CD4-positive, alpha-beta T cell (primary cell): ENCODE results near the gene KIF4B. TPM values are rescaled to one million over a fixed set of nuclear protein-coding genes. Genes with fewer than 3 reads are reported as not detected.
"Not testable (repeated sequence)": the region's sequence is repeated elsewhere in the genome, so short reads cannot be mapped to it uniquely, and the experiment has no call there.

Source experiments
- ATAC-seq: fragments of 200-7000 bp; cut with Tn5 transposase; one replicate; pipeline ENCODE4 v1.10.0; 2022; ENCODE audit warnings: mild to moderate bottlenecking; ENCODE audit not compliant: poor library complexity
- CTCF ChIA-PET: fragments of 350-600 bp; sonication (Branson Sonifier 250); formaldehyde crosslinking; loops from one replicate; lab custom pipeline; 2021; ENCODE audit warnings: antibody characterized with exemption, inconsistent platforms; lab: Charles Lee
- POLR2A ChIA-PET: fragments of 350-600 bp; sonication (Branson Sonifier 250); formaldehyde crosslinking; loops from one replicate; lab custom pipeline; 2021; ENCODE audit warnings: antibody characterized with exemption, inconsistent platforms; lab: Charles Lee
- DNase-seq, 14 experiments: peaks; one replicate each; pipeline ENCODE4 v3.0.0-alpha.2; 2013 to 2020; ENCODE audit warnings: mixed read lengths in 2 of 14
- H3K27ac ChIP-seq, 2 donors: one replicate each; pipeline versions ENCODE4 v1.5.1 to v1.7.0; 2013; ENCODE audit warnings: low read length in 2 of 2, low read depth in 1 of 2, mild to moderate bottlenecking in 1 of 2
- H3K27me3 ChIP-seq, 2 experiments: 1 replicate in 1 of 2; 2 replicates in 1 of 2; pipeline versions ENCODE4 v1.6.1 to v1.7.0; 2013; ENCODE audit warnings: low read length in 2 of 2, control low read depth in 1 of 2, mild to moderate bottlenecking in 1 of 2, moderate library complexity in 1 of 2; ENCODE audit not compliant: insufficient read depth in 2 of 2, control insufficient read depth in 1 of 2
- H3K36me3 ChIP-seq: one replicate; pipeline ENCODE4 v1.6.1; 2013; ENCODE audit warnings: low read length, control low read depth; ENCODE audit not compliant: insufficient read depth
- H3K4me1 ChIP-seq: one replicate; pipeline ENCODE4 v1.6.1; 2013; ENCODE audit warnings: low read length, control low read depth; ENCODE audit not compliant: insufficient read depth
- H3K4me3 ChIP-seq: one replicate; pipeline ENCODE4 v1.5.1; 2013; ENCODE audit warnings: mild to moderate bottlenecking, low read length, moderate library complexity
- H3K9me3 ChIP-seq, 2 experiments: 1 replicate in 1 of 2; 2 replicates in 1 of 2; pipeline versions ENCODE4 v1.6.1 to v1.7.0; 2013; ENCODE audit warnings: low read length in 2 of 2, mild to moderate bottlenecking in 2 of 2, control low read depth in 1 of 2, moderate library complexity in 1 of 2; ENCODE audit not compliant: control insufficient read depth in 1 of 2, insufficient read depth in 1 of 2
- H3K27ac Mint-ChIP-seq: one replicate; pipeline ENCODE4 v1.8.0; 2020; ENCODE audit warnings: mixed read lengths
- H3K27me3 Mint-ChIP-seq: one replicate; pipeline ENCODE4 v1.8.0; 2021; ENCODE audit warnings: mixed read lengths
- H3K36me3 Mint-ChIP-seq: one replicate; pipeline ENCODE4 v1.8.0; 2021; ENCODE audit warnings: low read depth, mixed read lengths
- H3K4me1 Mint-ChIP-seq: one replicate; pipeline ENCODE4 v1.8.0; 2021; ENCODE audit warnings: low read depth, mixed read lengths
- H3K4me3 Mint-ChIP-seq: one replicate; pipeline ENCODE4 v1.8.0; 2020; ENCODE audit warnings: mild to moderate bottlenecking, mixed read lengths
- H3K9me3 Mint-ChIP-seq: one replicate; pipeline ENCODE4 v1.8.0; 2020; ENCODE audit warnings: mixed read lengths
- CTCF ChIP-seq: fragments of 200-600 bp; IDR thresholded peaks from one replicate; pipeline ENCODE4 v1.8.0; 2022; ENCODE audit warnings: antibody characterized with exemption, mild to moderate bottlenecking
- intact Hi-C, 2 experiments: fragments of 100-400 bp; cut with DNase I in 1 of 2; cut with micrococcal nuclease in 1 of 2; formaldehyde crosslinking; loops; one replicate each; pipeline versions ENCODE4 v1.15.1 to v1.9.0; 2023 to 2025; cut with DNase I, micrococcal nuclease
- total RNA-seq, 174 experiments: library from RNA in 2 of 174; stranded (reverse) in 2 of 174; gene quantifications; one replicate each; pipeline ENCODE4 v1.2.3 and lab custom pipeline; 2021 to 2026

KIF4B gene
- total RNA-seq, 2 experiments from 2014 or later = not detected

DNA sequence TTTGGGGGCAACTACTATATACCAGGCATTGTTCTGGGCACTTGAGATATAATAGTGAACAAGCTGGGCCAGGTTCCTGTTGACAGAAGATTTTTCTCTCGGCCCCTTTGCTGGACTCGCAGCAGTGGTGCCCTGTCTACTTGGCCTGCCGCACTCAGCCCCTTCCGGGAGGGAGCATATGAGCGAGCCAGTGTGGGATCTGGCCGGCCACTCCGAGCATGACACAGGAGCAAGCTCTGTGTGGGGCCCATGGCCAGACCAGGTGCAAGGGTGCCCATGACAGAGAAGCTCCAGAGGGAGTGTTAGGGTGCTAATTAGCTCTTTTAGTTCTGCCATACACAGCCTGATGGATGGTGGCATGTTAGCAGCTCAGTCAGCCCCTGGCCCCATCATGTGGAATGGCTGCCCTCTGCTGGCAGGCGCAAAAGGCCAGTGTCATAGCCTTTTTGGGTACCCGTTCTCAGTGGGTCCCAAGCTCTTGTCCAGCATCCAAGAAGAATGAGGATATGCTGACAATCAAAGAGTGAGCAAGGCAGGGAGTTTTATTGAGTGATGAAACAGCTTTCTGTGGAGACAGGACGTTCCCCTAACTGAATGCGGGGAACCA, 9.3 kb upstream of the KIF4B start:
- no peaks in the 10 kb centered on the region for H3K36me3 Mint-ChIP-seq
- H3K27ac Mint-ChIP-seq = no peak overlapping the region
- H3K9me3 Mint-ChIP-seq = no peaks in the 10 kb centered on the region
- H3K4me3 Mint-ChIP-seq = no peak overlapping the region
- H3K27me3 Mint-ChIP-seq = peaks cover 48% of the 10 kb centered on the region
- POLR2A ChIA-PET = no interaction called here
- no peaks in the 10 kb centered on the region for H3K4me1 Mint-ChIP-seq
- no peak for TF ChIP-seq CTCF
- H3K36me3 ChIP-seq = no peaks in the 10 kb centered on the region
- peaks cover 0 to 8% of the 10 kb centered on the region in 2 experiments for H3K27me3 ChIP-seq
- no peak overlapping the region for H3K4me3 ChIP-seq
- H3K9me3 ChIP-seq = peaks cover 0 to 3% of the 10 kb centered on the region in 2 experiments
- no peaks in the 10 kb centered on the region for H3K4me1 ChIP-seq
- intact Hi-C loops = loop anchor here in 1 of 2 experiments (5.0 kb wide), 1 partner anchor 357 kb away; no protein-coding TSS in a partner anchor
- ATAC-seq (no peak), DNase-seq (peak in 4 of 14 experiments; percentile 2 to 20 (median 16))
- no peak overlapping the region for H3K27ac ChIP-seq
- CTCF ChIA-PET = no interaction called here

DNA sequence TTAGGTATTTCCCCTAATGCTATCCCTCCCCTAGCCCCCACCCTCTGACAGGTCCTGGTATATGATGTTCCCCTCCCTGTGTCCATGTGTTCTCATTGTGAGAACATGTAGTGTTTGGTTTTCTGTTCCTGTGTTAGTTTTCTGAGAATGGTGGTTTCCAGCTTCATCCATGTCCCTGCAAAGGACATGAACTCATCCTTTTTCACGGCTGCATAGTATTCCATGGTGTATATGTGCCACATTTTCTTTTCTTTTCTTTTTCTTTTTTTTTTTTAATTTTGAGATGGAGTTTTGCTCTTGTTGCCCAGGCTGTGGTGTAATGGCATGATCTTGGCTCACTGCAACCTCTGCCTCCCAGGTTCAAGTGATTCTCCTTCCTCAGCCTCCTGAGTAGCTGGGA, 7.3 kb upstream of the KIF4B start:
- H3K4me1 ChIP-seq, H3K4me3 ChIP-seq, H3K4me1 Mint-ChIP-seq, DNase-seq, H3K4me3 Mint-ChIP-seq, ATAC-seq, H3K27ac ChIP-seq, CTCF ChIA-PET, H3K36me3 Mint-ChIP-seq, H3K27me3 ChIP-seq, H3K27ac Mint-ChIP-seq, H3K9me3 Mint-ChIP-seq, intact Hi-C loops, POLR2A ChIA-PET, H3K36me3 ChIP-seq, H3K9me3 ChIP-seq: not testable (repeated sequence)
- H3K27me3 Mint-ChIP-seq = peaks cover 39% of the 10 kb centered on the region

- Mint-ChIP-seq H3K4me3 (no peak overlapping the region), H3K4me1 (no peaks in the 10 kb centered on the region), H3K27ac (no peak overlapping the region), H3K36me3 (no peaks in the 10 kb centered on the region), H3K9me3 (no peaks in the 10 kb centered on the region), H3K27me3 (peaks cover 42% of the 10 kb centered on the region)
- ATAC-seq (no peak), DNase-seq (no peak)
- H3K36me3 ChIP-seq = no peaks in the 10 kb centered on the region
- H3K27ac ChIP-seq = no peak overlapping the region
- peaks cover 0 to 8% of the 10 kb centered on the region in 2 experiments for H3K27me3 ChIP-seq
- no peaks in the 10 kb centered on the region for H3K4me1 ChIP-seq
- no peak overlapping the region for H3K4me3 ChIP-seq
- intact Hi-C loops = no loop called here
- CTCF ChIA-PET = no interaction called here
- H3K9me3 ChIP-seq = peaks cover 0 to 7% of the 10 kb centered on the region in 2 experiments
- POLR2A ChIA-PET = no interaction called here
- TF ChIP-seq CTCF = no peak
Measured at GRCh38 chr5:155008669-155009068, 4.9 kb upstream of the KIF4B start.

GRCh38 chr5:155010881-155011280, 2.7 kb upstream of the KIF4B start:
- Mint-ChIP-seq H3K36me3 (no peaks in the 10 kb centered on the region), H3K9me3 (no peaks in the 10 kb centered on the region), H3K27ac (no peak overlapping the region), H3K4me3 (no peak overlapping the region), H3K4me1 (no peaks in the 10 kb centered on the region), H3K27me3 (peaks cover 32% of the 10 kb centered on the region)
- no peak overlapping the region for H3K4me3 ChIP-seq
- no peaks in the 10 kb centered on the region for H3K4me1 ChIP-seq
- peaks cover 0 to 2% of the 10 kb centered on the region in 2 experiments for H3K27me3 ChIP-seq
- H3K9me3 ChIP-seq = peaks cover 0 to 8% of the 10 kb centered on the region in 2 experiments
- ChIA-PET CTCF (no interaction called here), POLR2A (no interaction called here)
- ATAC-seq (no peak), DNase-seq (no peak)
- no peak overlapping the region for H3K27ac ChIP-seq
- H3K36me3 ChIP-seq = no peaks in the 10 kb centered on the region
- intact Hi-C loops = no loop called here
- no peak for TF ChIP-seq CTCF
